GM13976 (cell line): Measurements from ENCODE around the gene GAPDH.

Experiments used
- DNase-seq: peaks from one replicate; pipeline ENCODE4 v3.0.0; 2012; ENCODE audit warnings: low spot score
- CTCF ChIP-seq: IDR thresholded peaks from 2 replicates; pipeline ENCODE4 v1.5.1; 2012; ENCODE audit warnings: borderline replicate concordance, mild to moderate bottlenecking; ENCODE audit not compliant: insufficient read depth; ENCODE audit errors: extremely low read depth, missing control alignments, control extremely low read depth
- in situ Hi-C: fragments of 300-500 bp; cut with MboI; formaldehyde crosslinking; loops from one replicate; pipeline ENCODE4 v1.12.0; 2022; ENCODE audit warnings: low sequenced_read_pairs, mixed read lengths, inconsistent platforms; ENCODE audit not compliant: unreplicated experiment

Gene GAPDH

GRCh38 chr12:6567112-6567670, 32.9 kb downstream of the GAPDH start:
- no peak for TF ChIP-seq CTCF
- in situ Hi-C loops, result no loop called here
- no peak for DNase-seq

- no peak for TF ChIP-seq CTCF
- no peak for DNase-seq
- in situ Hi-C loops, result no loop called here
These were observed 35.0 kb downstream of the GAPDH start for GRCh38 chr12:6569312-6569711.

- no peak for TF ChIP-seq CTCF
- DNase-seq, result no peak
- in situ Hi-C loops, result no loop called here
These were observed 35.5 kb downstream of the GAPDH start for GRCh38 chr12:6569786-6570185.

GRCh38 chr12:6570264-6570887, 36.1 kb downstream of the GAPDH start:
- peak; percentile 72 for TF ChIP-seq CTCF
- peak; percentile 64 for DNase-seq
- in situ Hi-C loops, result no loop called here

GRCh38 chr12:6573001-6573400, 38.7 kb downstream of the GAPDH start:
- DNase-seq, result no peak
- in situ Hi-C loops, result no loop called here
- TF ChIP-seq CTCF, result no peak

GRCh38 chr12:6574576-6575295, 40.4 kb downstream of the GAPDH start:
- TF ChIP-seq CTCF, result no peak
- in situ Hi-C loops, result no loop called here
- DNase-seq, result no peak
